ENCODE results near the gene RAPGEF4. TPM values are rescaled to one million over a fixed set of nuclear protein-coding genes. Genes with fewer than 3 reads are reported as not detected.

Gene RAPGEF4
- total and polyA plus RNA-seq, 2 of the 4 experiments (the other 2 are of a cell fraction) = 1.7 to 3.2 TPM

- CTCF ChIA-PET = no interaction called here
- 50% methylated on average over 1 of the region's 5 CpGs; no CpG with 5 or more reads in 1 of the 2 experiments for WGBS, 2 experiments (ENCODE audit: extremely low coverage in 2 of 2, insufficient read length in 1 of 2)
- Histone ChIP-seq H3K18ac (ENCODE audit: low read depth, low read length) (no peak overlapping the region), H3K9me1 (ENCODE audit: insufficient read depth, low read length) (no peaks in the 10 kb centered on the region), H3K27me3 (ENCODE audit: control insufficient read depth, insufficient read depth, low read length) (no peaks in the 10 kb centered on the region), H3K79me1 (ENCODE audit: low read depth in 1 of 2, low read length in 2 of 2) (no peaks in the 10 kb centered on the region), H2BK5ac (ENCODE audit: low read depth, low read length, poor library complexity, severe bottlenecking) (no peak overlapping the region), H2AK5ac (ENCODE audit: low read depth, low read length) (no peak overlapping the region), H2BK15ac (ENCODE audit: low read depth, low read length) (no peak overlapping the region), H3K4me1 (ENCODE audit: control insufficient read depth, insufficient read depth, low read length) (no peaks in the 10 kb centered on the region), H2BK20ac (ENCODE audit: low read depth, low read length) (no peak overlapping the region), H4K91ac (ENCODE audit: insufficient read depth, low read depth, low read length) (no peak overlapping the region), H3K27ac (ENCODE audit: insufficient read depth, low read length) (no peak overlapping the region), H3K36me3 (ENCODE audit: control insufficient read depth, insufficient read depth, low read length) (no peaks in the 10 kb centered on the region), H2BK120ac (ENCODE audit: low read depth, low read length) (no peak overlapping the region), H3K23ac (ENCODE audit: low read depth, low read length) (no peak overlapping the region), H3K9ac (ENCODE audit: low read depth, low read length) (no peak overlapping the region), H4K5ac (ENCODE audit: low read depth, low read length) (no peak overlapping the region), H2AFZ (replicated peaks; ENCODE audit: low read length, poor library complexity) (no peak overlapping the region), H2AK9ac (replicated peaks; ENCODE audit: low read depth, low read length, poor library complexity) (no peak overlapping the region), H3K4ac (ENCODE audit: low read depth, low read length) (no peak overlapping the region), H3K9me3 (ENCODE audit: control insufficient read depth, insufficient read depth, low read length) (no peaks in the 10 kb centered on the region), H4K8ac (ENCODE audit: low read depth in 2 of 2, low read length in 2 of 2) (no peak overlapping the region), H3K4me3 (ENCODE audit: insufficient read depth, low read depth, low read length) (no peak overlapping the region), H4K20me1 (ENCODE audit: insufficient read depth, low read length) (no peaks in the 10 kb centered on the region), H3K4me2 (ENCODE audit: low read depth, low read length) (0 out of 2 replicates have a peak overlapping the region, but pooled peaks have one; percentile 4), H3K14ac (replicated peaks; ENCODE audit: low read depth, low read length) (no peak overlapping the region), H3K56ac (ENCODE audit: extremely low read depth, insufficient read depth, low read length) (no peak overlapping the region)
- dilution Hi-C loops (cut with HindIII; ENCODE audit: low sequenced_read_pairs, unreplicated experiment) (no loop called here), in situ Hi-C loops (cut with MboI; ENCODE audit: low sequenced_read_pairs) (no loop called here), intact Hi-C loops (cut with micrococcal nuclease) (no loop called here)
- BruUV-seq (replicated peaks) = no TSS peak
- ATAC-seq (ENCODE audit: low read depth) (peak; percentile 91), DNase-seq (peak; percentile 91)
- POLR2A ChIA-PET (ENCODE audit: unreplicated experiment) = no interaction called here
- TF ChIP-seq NFE2L2 (IDR thresholded peaks at IDR 0.05; ENCODE audit: low read depth, low read length) (no peak), RAD21 (IDR thresholded peaks at IDR 0.05; ENCODE audit: low read length) (no peak), POLR2A (IDR thresholded peaks at IDR 0.05; ENCODE audit: low read depth, low read length) (no peak), MAZ (IDR thresholded peaks at IDR 0.05; ENCODE audit: borderline replicate concordance, low read depth, low read length) (0 out of 2 replicates have a peak, but pooled peaks have one; percentile 16), MAFK (IDR thresholded peaks at IDR 0.05; ENCODE audit: low read depth, low read length) (no peak), CEBPB (IDR thresholded peaks at IDR 0.05; ENCODE audit: low read depth, low read length) (no peak), BHLHE40 (IDR thresholded peaks at IDR 0.05; ENCODE audit: low read depth, low read length) (peak; percentile 99), CHD1 (IDR thresholded peaks at IDR 0.05; ENCODE audit: low read depth, low read length) (no peak), CTCF (conservative IDR thresholded peaks at IDR 0.05; ENCODE audit: low read depth, low read length) (no peak), ELK1 (IDR thresholded peaks at IDR 0.05; ENCODE audit: borderline replicate concordance, low read depth, low read length) (no peak), RFX5 (IDR thresholded peaks at IDR 0.05; ENCODE audit: low read depth, low read length) (no peak), USF2 (IDR thresholded peaks at IDR 0.05; ENCODE audit: low read depth, low read length) (peak; percentile 55), MXI1 (IDR thresholded peaks at IDR 0.05; ENCODE audit: borderline replicate concordance, low read depth, low read length) (peak; percentile 52; the same call in 1 of the 2 replicates), FOS (IDR thresholded peaks at IDR 0.05; ENCODE audit: low read depth, low read length) (peak; percentile 73), RCOR1 (IDR thresholded peaks at IDR 0.05; ENCODE audit: insufficient replicate concordance, low read length) (peak; percentile 70), SMC3 (IDR thresholded peaks at IDR 0.05; ENCODE audit: low read depth, low read length) (no peak)
Measured at GRCh38 chr2:172772633-172773032, 37.0 kb downstream of the RAPGEF4 start.

Measured in IMR-90 (cell line).